ENCODE measurements around the gene BNC1.

BNC1 gene

GRCh38 chr15:83312071-83312470 lies 27.6 kb upstream of the BNC1 start:
- 74% methylated on average over 1 of the region's 1 CpG for WGBS
- no peak overlapping the region for H3K4me3 ChIP-seq (ENCODE audit: low read length)
- H3K27me3 ChIP-seq (ENCODE audit: insufficient read depth, low read length), result no peaks in the 10 kb centered on the region
- H3K4me1 ChIP-seq (ENCODE audit: insufficient read depth, low read length), result peaks cover 21% of the 10 kb centered on the region
- H3K9ac ChIP-seq (ENCODE audit: low read depth, low read length), result no peak overlapping the region
- H3K27ac ChIP-seq (ENCODE audit: low read depth, low read length), result no peak overlapping the region
- H3K9me3 ChIP-seq (ENCODE audit: insufficient read depth, low read depth, low read length), result no peaks in the 10 kb centered on the region
- no peaks in the 10 kb centered on the region for H3K36me3 ChIP-seq (ENCODE audit: insufficient read depth, low read length)

GRCh38 chr15:83310521-83311456 lies 26.3 kb upstream of the BNC1 start:
- Histone ChIP-seq H3K4me1 (ENCODE audit: insufficient read depth, low read length) (peaks cover 30% of the 10 kb centered on the region), H3K9ac (ENCODE audit: low read depth, low read length) (no peak overlapping the region), H3K36me3 (ENCODE audit: insufficient read depth, low read length) (no peaks in the 10 kb centered on the region), H3K27ac (ENCODE audit: low read depth, low read length) (peak overlapping the region; percentile 65; the same call in 1 of the 2 replicates), H3K9me3 (ENCODE audit: insufficient read depth, low read depth, low read length) (no peaks in the 10 kb centered on the region), H3K27me3 (ENCODE audit: insufficient read depth, low read length) (no peaks in the 10 kb centered on the region; the same call in 1 of the 2 replicates), H3K4me3 (ENCODE audit: low read length) (no peak overlapping the region)
- 75% methylated on average over 4 of the region's 5 CpGs for WGBS

- WGBS, result 96% methylated on average over 5 of the region's 5 CpGs
- no peaks in the 10 kb centered on the region for H3K36me3 ChIP-seq (ENCODE audit: insufficient read depth, low read length)
Observed at GRCh38 chr15:83308671-83309070, 24.2 kb upstream of the BNC1 start.

GRCh38 chr15:83306561-83306960 lies 22.1 kb upstream of the BNC1 start:
- H3K4me1 ChIP-seq (ENCODE audit: insufficient read depth, low read length), result peaks cover 31% of the 10 kb centered on the region
- H3K9ac ChIP-seq (ENCODE audit: low read depth, low read length), result no peak overlapping the region
- no peaks in the 10 kb centered on the region for H3K36me3 ChIP-seq (ENCODE audit: insufficient read depth, low read length)
- H3K4me3 ChIP-seq (ENCODE audit: low read length), result no peak overlapping the region
- WGBS, result 79% methylated on average over 1 of the region's 3 CpGs
- H3K27ac ChIP-seq (ENCODE audit: low read depth, low read length), result no peak overlapping the region
- no peaks in the 10 kb centered on the region for H3K9me3 ChIP-seq (ENCODE audit: insufficient read depth, low read depth, low read length)
- no peaks in the 10 kb centered on the region; the same call in 1 of the 2 replicates for H3K27me3 ChIP-seq (ENCODE audit: insufficient read depth, low read length)

More at GRCh38 chr15:83308671-83309070, 24.2 kb upstream of the BNC1 start:
- no peaks in the 10 kb centered on the region; the same call in 1 of the 2 replicates for H3K27me3 ChIP-seq (ENCODE audit: insufficient read depth, low read length)
- H3K9ac ChIP-seq (ENCODE audit: low read depth, low read length), result no peak overlapping the region
- no peak overlapping the region for H3K4me3 ChIP-seq (ENCODE audit: low read length)
- H3K9me3 ChIP-seq (ENCODE audit: insufficient read depth, low read depth, low read length), result no peaks in the 10 kb centered on the region
- peaks cover 37% of the 10 kb centered on the region for H3K4me1 ChIP-seq (ENCODE audit: insufficient read depth, low read length)
- H3K27ac ChIP-seq (ENCODE audit: low read depth, low read length), result no peak overlapping the region

- 23% methylated on average over 11 of the region's 11 CpGs for WGBS
- no peaks in the 10 kb centered on the region for H3K36me3 ChIP-seq (ENCODE audit: insufficient read depth, low read length)
- H3K27me3 ChIP-seq (ENCODE audit: insufficient read depth, low read length), result no peaks in the 10 kb centered on the region; the same call in 1 of the 2 replicates
- no peak overlapping the region for H3K27ac ChIP-seq (ENCODE audit: low read depth, low read length)
- no peak overlapping the region for H3K9ac ChIP-seq (ENCODE audit: low read depth, low read length)
- no peaks in the 10 kb centered on the region for H3K9me3 ChIP-seq (ENCODE audit: insufficient read depth, low read depth, low read length)
- peaks cover 24% of the 10 kb centered on the region for H3K4me1 ChIP-seq (ENCODE audit: insufficient read depth, low read length)
- peak overlapping the region; percentile 16; the same call in 1 of the 2 replicates for H3K4me3 ChIP-seq (ENCODE audit: low read length)
Observed at GRCh38 chr15:83305704-83306291, 21.3 kb upstream of the BNC1 start.

GRCh38 chr15:83304861-83305703 lies 20.6 kb upstream of the BNC1 start:
- Histone ChIP-seq H3K27ac (ENCODE audit: low read depth, low read length) (no peak overlapping the region), H3K27me3 (ENCODE audit: insufficient read depth, low read length) (no peaks in the 10 kb centered on the region; the same call in 1 of the 2 replicates), H3K9me3 (ENCODE audit: insufficient read depth, low read depth, low read length) (no peaks in the 10 kb centered on the region), H3K4me1 (ENCODE audit: insufficient read depth, low read length) (peaks cover 16% of the 10 kb centered on the region), H3K9ac (ENCODE audit: low read depth, low read length) (no peak overlapping the region), H3K4me3 (ENCODE audit: low read length) (no peak overlapping the region), H3K36me3 (ENCODE audit: insufficient read depth, low read length) (no peaks in the 10 kb centered on the region)
- WGBS, result 79% methylated on average over 10 of the region's 10 CpGs

- Histone ChIP-seq H3K36me3 (ENCODE audit: insufficient read depth, low read length) (no peaks in the 10 kb centered on the region), H3K4me3 (ENCODE audit: low read length) (no peak overlapping the region), H3K27ac (ENCODE audit: low read depth, low read length) (no peak overlapping the region), H3K9me3 (ENCODE audit: insufficient read depth, low read depth, low read length) (no peaks in the 10 kb centered on the region), H3K4me1 (ENCODE audit: insufficient read depth, low read length) (peaks cover 16% of the 10 kb centered on the region), H3K27me3 (ENCODE audit: insufficient read depth, low read length) (no peaks in the 10 kb centered on the region; the same call in 1 of the 2 replicates), H3K9ac (ENCODE audit: low read depth, low read length) (no peak overlapping the region)
- WGBS, result 86% methylated on average over 2 of the region's 3 CpGs
Observed at GRCh38 chr15:83303535-83303934, 19.1 kb upstream of the BNC1 start.

- H3K27me3 ChIP-seq (ENCODE audit: insufficient read depth, low read length), result no peaks in the 10 kb centered on the region; the same call in 1 of the 2 replicates
- H3K36me3 ChIP-seq (ENCODE audit: insufficient read depth, low read length), result no peaks in the 10 kb centered on the region
- 100% methylated on average over 1 of the region's 1 CpG for WGBS
- H3K9me3 ChIP-seq (ENCODE audit: insufficient read depth, low read depth, low read length), result no peaks in the 10 kb centered on the region
- H3K4me3 ChIP-seq (ENCODE audit: low read length), result no peak overlapping the region
- peaks cover 9% of the 10 kb centered on the region for H3K4me1 ChIP-seq (ENCODE audit: insufficient read depth, low read length)
- H3K9ac ChIP-seq (ENCODE audit: low read depth, low read length), result no peak overlapping the region
- no peak overlapping the region for H3K27ac ChIP-seq (ENCODE audit: low read depth, low read length)
Observed at GRCh38 chr15:83300826-83301225, 16.4 kb upstream of the BNC1 start.

GRCh38 chr15:83299462-83299861 lies 15.0 kb upstream of the BNC1 start:
- Histone ChIP-seq H3K27ac (ENCODE audit: low read depth, low read length) (no peak overlapping the region), H3K4me3 (ENCODE audit: low read length) (no peak overlapping the region), H3K27me3 (ENCODE audit: insufficient read depth, low read length) (no peaks in the 10 kb centered on the region), H3K9me3 (ENCODE audit: insufficient read depth, low read depth, low read length) (no peaks in the 10 kb centered on the region), H3K9ac (ENCODE audit: low read depth, low read length) (no peak overlapping the region), H3K36me3 (ENCODE audit: insufficient read depth, low read length) (no peaks in the 10 kb centered on the region), H3K4me1 (ENCODE audit: insufficient read depth, low read length) (0 out of 2 replicates have a peak, but pooled peaks cover 3% of the 10 kb centered on the region)
- WGBS, result 79% methylated on average over 3 of the region's 3 CpGs

GRCh38 chr15:83295417-83295816 lies 11.0 kb upstream of the BNC1 start:
- H3K27ac ChIP-seq (ENCODE audit: low read depth, low read length), result no peak overlapping the region
- WGBS, result 97% methylated on average over 6 of the region's 6 CpGs
- H3K36me3 ChIP-seq (ENCODE audit: insufficient read depth, low read length), result no peaks in the 10 kb centered on the region
- peaks cover 6% of the 10 kb centered on the region; the same call in 1 of the 2 replicates for H3K27me3 ChIP-seq (ENCODE audit: insufficient read depth, low read length)
- H3K9me3 ChIP-seq (ENCODE audit: insufficient read depth, low read depth, low read length), result no peaks in the 10 kb centered on the region
- no peak overlapping the region for H3K9ac ChIP-seq (ENCODE audit: low read depth, low read length)
- H3K4me3 ChIP-seq (ENCODE audit: low read length), result no peak overlapping the region
- H3K4me1 ChIP-seq (ENCODE audit: insufficient read depth, low read length), result 0 out of 2 replicates have a peak, but pooled peaks cover 3% of the 10 kb centered on the region
